ENCODE measurements around the gene ANKRD33B.
A peak's percentile ranks its signal among the peaks of the same experiment; 100 is the strongest.

ANKRD33B gene

DNA sequence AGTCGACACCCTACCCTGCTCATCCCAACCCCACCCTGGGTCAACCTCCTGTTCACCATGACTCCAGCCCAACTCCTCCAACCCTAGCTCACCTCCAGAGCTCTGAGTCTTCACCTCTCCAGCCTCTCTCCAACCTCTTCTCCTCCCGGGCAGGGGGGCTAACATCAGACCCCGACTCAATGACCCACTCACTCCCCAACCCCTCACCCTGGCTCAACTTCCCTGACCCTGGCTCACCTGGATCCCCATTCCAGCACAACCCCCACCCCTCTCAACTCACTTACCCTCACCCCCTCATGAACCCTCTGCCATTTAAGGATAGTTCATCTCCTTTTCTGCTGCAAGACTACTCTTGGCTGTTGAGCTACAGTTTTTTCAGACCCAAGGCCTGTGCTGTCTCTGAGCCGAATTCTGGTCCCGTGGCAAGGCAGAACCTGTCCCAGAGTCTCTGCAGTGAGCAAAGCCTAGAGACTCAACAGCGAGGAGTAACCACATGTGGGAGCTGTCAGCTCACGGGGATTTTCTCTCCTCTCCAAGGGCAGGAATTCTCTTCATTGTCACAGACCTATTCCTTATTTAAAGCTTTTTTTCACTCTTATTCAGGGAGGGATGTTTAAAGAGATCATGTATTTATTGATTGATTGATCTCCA lies 29.8 kb downstream of the ANKRD33B start:
- Histone ChIP-seq H3K36me3 (replicated peaks) (no peaks in the 10 kb centered on the region), H3K4me3 (no peak overlapping the region), H3K9me3 (no peaks in the 10 kb centered on the region; the same call in 1 of the 2 replicates), H3K4me1 (peaks cover 20% of the 10 kb centered on the region), H3K27me3 (ENCODE audit: low read depth) (no peaks in the 10 kb centered on the region; the same call in 1 of the 2 replicates)
- in situ Hi-C loops (cut with MboI; ENCODE audit: low sequenced_read_pairs) = no loop called here
- no peak for DNase-seq (ENCODE audit: low spot score in 2 of 2)

- DNase-seq (ENCODE audit: low spot score in 2 of 2) = no peak
- no peaks in the 10 kb centered on the region; the same call in 1 of the 2 replicates for H3K9me3 ChIP-seq
- no peaks in the 10 kb centered on the region; the same call in 1 of the 2 replicates for H3K27me3 ChIP-seq (ENCODE audit: low read depth)
- no peaks in the 10 kb centered on the region for H3K36me3 ChIP-seq (replicated peaks)
- in situ Hi-C loops (cut with MboI; ENCODE audit: low sequenced_read_pairs) = no loop called here
- peaks cover 12% of the 10 kb centered on the region for H3K4me1 ChIP-seq
- no peak overlapping the region for H3K4me3 ChIP-seq
Measured at GRCh38 chr5:10594591-10595210, 30.8 kb downstream of the ANKRD33B start.

DNA sequence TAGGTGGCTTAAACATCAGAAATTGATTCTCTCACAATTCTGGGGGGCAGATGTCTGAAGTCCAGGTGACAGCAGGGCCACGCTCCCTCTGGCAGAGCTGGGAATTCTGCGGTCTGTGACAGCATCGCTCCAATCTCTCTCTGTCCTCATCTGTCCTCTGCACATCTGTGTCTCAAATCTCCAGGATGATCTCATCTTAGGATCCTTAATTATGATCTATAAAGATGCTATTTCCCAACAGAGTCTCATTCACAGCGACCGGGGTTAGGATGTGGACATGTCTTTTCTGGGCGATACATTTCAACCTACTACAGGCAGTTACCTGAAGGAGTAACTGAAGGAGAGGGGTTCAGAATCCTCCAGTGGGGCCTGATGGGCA lies 31.4 kb downstream of the ANKRD33B start:
- H3K9me3 ChIP-seq = no peaks in the 10 kb centered on the region; the same call in 1 of the 2 replicates
- H3K27me3 ChIP-seq (ENCODE audit: low read depth) = no peaks in the 10 kb centered on the region; the same call in 1 of the 2 replicates
- in situ Hi-C loops (cut with MboI; ENCODE audit: low sequenced_read_pairs) = no loop called here
- peaks cover 9% of the 10 kb centered on the region for H3K4me1 ChIP-seq
- H3K4me3 ChIP-seq = no peak overlapping the region
- H3K36me3 ChIP-seq (replicated peaks) = no peaks in the 10 kb centered on the region
- no peak for DNase-seq (ENCODE audit: low spot score in 2 of 2)

DNA sequence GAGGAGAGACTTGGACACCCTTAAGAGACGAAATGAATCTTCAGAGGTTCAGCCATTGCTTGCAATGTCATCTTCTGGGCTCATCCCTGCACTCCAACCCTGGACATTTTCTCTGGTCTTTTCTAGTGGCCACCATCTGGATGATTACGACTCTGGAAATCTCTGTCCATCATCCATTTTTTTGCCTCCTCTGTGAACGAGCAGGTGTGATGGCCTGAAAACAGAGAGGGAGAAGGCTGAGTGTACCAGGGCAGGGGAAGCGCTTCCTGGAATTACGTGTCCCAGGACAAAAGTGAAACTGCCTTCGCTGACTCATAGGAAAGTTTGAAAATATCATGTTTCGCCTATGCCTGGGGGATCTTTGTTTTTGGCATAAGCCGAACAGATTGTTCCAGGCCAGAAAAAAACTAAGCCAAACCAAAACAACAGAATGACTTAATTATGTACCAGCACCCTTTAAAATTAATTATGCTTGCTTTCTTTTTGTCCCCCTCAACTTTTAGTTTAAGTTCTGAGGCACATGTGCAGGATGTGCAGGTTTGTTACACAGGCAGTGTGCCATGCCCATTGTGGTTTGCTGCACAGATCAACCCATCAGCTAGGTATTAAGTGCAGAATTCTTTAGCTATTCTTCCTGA lies 31.9 kb downstream of the ANKRD33B start:
- peaks cover 7% of the 10 kb centered on the region for H3K4me1 ChIP-seq
- H3K36me3 ChIP-seq (replicated peaks) = no peaks in the 10 kb centered on the region
- in situ Hi-C loops (cut with MboI; ENCODE audit: low sequenced_read_pairs) = no loop called here
- no peak overlapping the region for H3K4me3 ChIP-seq
- DNase-seq (ENCODE audit: low spot score in 2 of 2) = peak in 1 of 2 experiments; percentile 36
- no peaks in the 10 kb centered on the region; the same call in 1 of the 2 replicates for H3K27me3 ChIP-seq (ENCODE audit: low read depth)
- no peaks in the 10 kb centered on the region; the same call in 1 of the 2 replicates for H3K9me3 ChIP-seq

DNA sequence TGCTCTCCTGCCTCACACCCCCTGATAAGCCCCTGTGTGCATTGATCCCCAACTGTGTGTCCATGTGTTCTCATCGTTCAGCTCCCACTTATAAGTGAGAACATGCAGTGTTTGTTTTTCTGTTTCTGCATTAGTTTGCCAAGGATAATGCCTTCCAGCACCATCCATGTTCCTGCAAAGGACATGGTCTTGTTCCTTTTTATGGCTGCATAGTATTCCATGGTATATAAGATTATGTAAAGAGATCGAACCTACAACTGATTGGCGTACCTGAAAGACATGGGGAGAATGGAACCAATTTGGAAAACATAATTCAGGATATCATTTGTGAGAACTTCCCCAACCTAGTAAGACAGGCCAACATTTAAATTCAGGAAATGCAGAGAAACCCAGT lies 32.4 kb downstream of the ANKRD33B start:
- Histone ChIP-seq H3K4me3 (no peak overlapping the region), H3K4me1 (peaks cover 8% of the 10 kb centered on the region; the same call in 1 of the 2 replicates), H3K36me3 (replicated peaks) (no peaks in the 10 kb centered on the region), H3K27me3 (ENCODE audit: low read depth) (no peaks in the 10 kb centered on the region; the same call in 1 of the 2 replicates), H3K9me3 (no peaks in the 10 kb centered on the region; the same call in 1 of the 2 replicates)
- no peak for DNase-seq (ENCODE audit: low spot score in 2 of 2)
- in situ Hi-C loops (cut with MboI; ENCODE audit: low sequenced_read_pairs) = no loop called here

DNA sequence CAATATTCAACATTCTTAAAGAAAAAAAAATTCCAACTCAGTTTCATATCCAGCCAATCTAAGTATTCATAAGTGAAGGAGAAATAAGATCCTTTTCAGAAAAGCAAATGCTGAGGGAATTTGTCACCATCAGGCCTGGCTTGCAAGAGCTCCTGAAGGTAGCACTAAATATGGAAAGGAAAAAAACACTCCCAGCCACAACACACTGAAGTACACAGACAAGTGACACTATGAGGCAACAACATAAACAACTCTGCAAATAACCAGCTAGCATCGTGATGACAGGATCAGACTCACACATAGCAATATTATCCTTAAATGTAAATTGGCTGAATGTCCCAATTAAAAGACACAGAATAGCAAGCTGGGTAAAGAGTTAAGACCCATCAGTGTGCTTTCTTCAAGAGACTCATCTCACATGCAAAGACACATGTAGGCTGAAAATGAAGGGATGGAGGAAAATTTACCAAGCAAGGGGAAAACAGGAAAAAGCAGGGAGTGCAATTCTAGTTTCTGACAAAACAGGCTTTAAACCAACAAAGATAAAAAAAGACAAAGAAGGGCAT lies 33.1 kb downstream of the ANKRD33B start:
- Histone ChIP-seq H3K4me1 (peaks cover 13% of the 10 kb centered on the region), H3K36me3 (replicated peaks) (no peaks in the 10 kb centered on the region), H3K9me3 (no peaks in the 10 kb centered on the region; the same call in 1 of the 2 replicates), H3K4me3 (no peak overlapping the region), H3K27me3 (ENCODE audit: low read depth) (no peaks in the 10 kb centered on the region; the same call in 1 of the 2 replicates)
- no peak for DNase-seq (ENCODE audit: low spot score in 2 of 2)
- in situ Hi-C loops (cut with MboI; ENCODE audit: low sequenced_read_pairs) = no loop called here

- DNase-seq (ENCODE audit: low spot score in 2 of 2) = no peak
- no peak overlapping the region for H3K4me3 ChIP-seq
- H3K27me3 ChIP-seq (ENCODE audit: low read depth) = no peaks in the 10 kb centered on the region; the same call in 1 of the 2 replicates
- H3K9me3 ChIP-seq = no peaks in the 10 kb centered on the region; the same call in 1 of the 2 replicates
- H3K4me1 ChIP-seq = peaks cover 14% of the 10 kb centered on the region
- in situ Hi-C loops (cut with MboI; ENCODE audit: low sequenced_read_pairs) = no loop called here
- no peaks in the 10 kb centered on the region for H3K36me3 ChIP-seq (replicated peaks)
Measured at GRCh38 chr5:10599113-10599512, 35.2 kb downstream of the ANKRD33B start.

- Histone ChIP-seq H3K36me3 (replicated peaks) (no peaks in the 10 kb centered on the region), H3K4me1 (peaks cover 14% of the 10 kb centered on the region), H3K9me3 (no peaks in the 10 kb centered on the region; the same call in 1 of the 2 replicates), H3K27me3 (ENCODE audit: low read depth) (no peaks in the 10 kb centered on the region; the same call in 1 of the 2 replicates), H3K4me3 (no peak overlapping the region)
- DNase-seq (ENCODE audit: low spot score in 2 of 2) = no peak
- in situ Hi-C loops (cut with MboI; ENCODE audit: low sequenced_read_pairs) = no loop called here
Measured at GRCh38 chr5:10599862-10600284, 36.0 kb downstream of the ANKRD33B start.

- Histone ChIP-seq H3K36me3 (replicated peaks) (no peaks in the 10 kb centered on the region), H3K9me3 (no peaks in the 10 kb centered on the region; the same call in 1 of the 2 replicates), H3K27me3 (ENCODE audit: low read depth) (no peaks in the 10 kb centered on the region; the same call in 1 of the 2 replicates), H3K4me3 (no peak overlapping the region), H3K4me1 (peaks cover 14% of the 10 kb centered on the region)
- in situ Hi-C loops (cut with MboI; ENCODE audit: low sequenced_read_pairs) = no loop called here
- DNase-seq (ENCODE audit: low spot score in 2 of 2) = no peak
Measured at GRCh38 chr5:10600626-10601245, 36.9 kb downstream of the ANKRD33B start.

GRCh38 chr5:10601246-10602030 lies 37.6 kb downstream of the ANKRD33B start:
- no peaks in the 10 kb centered on the region; the same call in 1 of the 2 replicates for H3K9me3 ChIP-seq
- no peaks in the 10 kb centered on the region for H3K36me3 ChIP-seq (replicated peaks)
- no peak overlapping the region for H3K4me3 ChIP-seq
- peak; percentile 67 to 90 for DNase-seq (ENCODE audit: low spot score in 2 of 2)
- H3K4me1 ChIP-seq = peaks cover 18% of the 10 kb centered on the region
- H3K27me3 ChIP-seq (ENCODE audit: low read depth) = no peaks in the 10 kb centered on the region; the same call in 1 of the 2 replicates
- in situ Hi-C loops (cut with MboI; ENCODE audit: low sequenced_read_pairs) = no loop called here

DNA sequence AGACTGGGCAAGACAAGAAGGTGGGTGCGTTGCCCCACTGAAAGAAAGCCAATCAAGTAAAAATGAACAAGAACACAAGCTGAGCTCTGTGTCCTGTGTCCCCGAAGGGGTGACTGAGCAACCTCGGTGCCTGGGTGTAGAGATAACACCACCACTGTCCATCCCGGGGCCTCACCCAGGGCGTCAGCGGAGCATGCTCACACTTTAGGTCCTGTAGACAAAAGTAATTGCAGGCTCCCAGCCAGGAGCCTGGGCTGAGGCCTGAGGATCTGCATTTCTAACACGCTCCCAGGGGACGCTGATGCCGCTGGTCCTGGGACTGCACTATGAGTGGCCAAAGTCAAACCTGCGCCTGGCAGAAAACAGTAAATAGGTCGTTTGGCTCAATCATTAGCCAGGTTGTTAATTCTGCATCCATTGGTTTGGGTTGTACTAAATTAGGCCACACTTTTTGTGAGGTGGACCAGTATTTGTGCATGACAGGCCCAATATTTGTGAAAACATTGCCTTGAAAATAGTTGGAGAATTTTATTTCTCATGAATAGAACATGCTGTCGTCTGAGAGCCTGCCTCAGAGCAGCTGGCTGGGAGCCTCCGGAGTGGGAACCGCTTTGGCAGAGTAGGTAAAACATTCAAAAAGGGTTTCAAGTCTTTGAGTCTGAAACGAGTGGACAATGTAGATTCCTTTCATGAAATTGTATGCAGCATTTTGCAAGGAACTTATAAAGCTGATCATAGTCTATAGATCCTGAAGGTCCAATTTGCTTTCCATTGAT lies 38.3 kb downstream of the ANKRD33B start:
- DNase-seq (ENCODE audit: low spot score in 2 of 2) = no peak
- Histone ChIP-seq H3K4me1 (peaks cover 22% of the 10 kb centered on the region), H3K27me3 (ENCODE audit: low read depth) (no peaks in the 10 kb centered on the region; the same call in 1 of the 2 replicates), H3K4me3 (no peak overlapping the region), H3K9me3 (no peaks in the 10 kb centered on the region), H3K36me3 (replicated peaks) (no peaks in the 10 kb centered on the region)
- in situ Hi-C loops (cut with MboI; ENCODE audit: low sequenced_read_pairs) = no loop called here

DNA sequence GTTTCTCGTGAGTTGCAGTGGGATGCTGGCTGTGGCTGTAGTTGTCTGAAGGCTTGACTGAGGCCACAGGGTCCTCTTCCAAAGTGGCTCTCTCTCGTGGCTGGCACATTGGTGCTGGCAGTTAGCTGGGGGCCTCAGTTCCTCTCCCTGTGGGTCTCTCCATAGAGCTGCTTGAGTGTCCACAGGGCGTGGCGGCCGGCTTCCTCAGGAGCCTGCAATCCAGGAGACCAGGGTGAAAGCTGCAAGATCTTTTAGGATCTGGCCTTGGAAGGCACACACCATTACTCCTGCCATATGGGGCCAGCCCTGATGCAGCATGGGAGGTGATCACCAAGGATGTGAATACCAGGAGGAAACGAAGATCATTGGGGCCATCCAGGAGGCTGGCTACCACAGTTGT lies 41.1 kb downstream of the ANKRD33B start:
- Histone ChIP-seq H3K36me3 (replicated peaks) (no peaks in the 10 kb centered on the region), H3K4me3 (no peak overlapping the region), H3K27me3 (ENCODE audit: low read depth) (no peaks in the 10 kb centered on the region), H3K9me3 (no peaks in the 10 kb centered on the region), H3K4me1 (peaks cover 30% of the 10 kb centered on the region)
- DNase-seq (ENCODE audit: low spot score in 2 of 2) = no peak
- in situ Hi-C loops (cut with MboI; ENCODE audit: low sequenced_read_pairs) = no loop called here

All from HAP-1 (cell line).